ENCODE data around the gene NAALADL2.

GRCh38 chr3:175270198-175270837 is 411.2 kb downstream of the NAALADL2 start:
- TF ChIP-seq CTCF (IDR thresholded peaks at IDR 0.05) (no peak), EP300 (IDR thresholded peaks at IDR 0.05) (no peak), POLR2A (IDR thresholded peaks at IDR 0.05) (no peak)
